ENCODE data around the gene SLC7A8.
A peak's percentile ranks its signal among the peaks of the same experiment; 100 is the strongest.
"Not testable (repeated sequence)": the region's sequence is repeated elsewhere in the genome, so short reads cannot be mapped to it uniquely, and the experiment has no call there.

Gene SLC7A8

DNA sequence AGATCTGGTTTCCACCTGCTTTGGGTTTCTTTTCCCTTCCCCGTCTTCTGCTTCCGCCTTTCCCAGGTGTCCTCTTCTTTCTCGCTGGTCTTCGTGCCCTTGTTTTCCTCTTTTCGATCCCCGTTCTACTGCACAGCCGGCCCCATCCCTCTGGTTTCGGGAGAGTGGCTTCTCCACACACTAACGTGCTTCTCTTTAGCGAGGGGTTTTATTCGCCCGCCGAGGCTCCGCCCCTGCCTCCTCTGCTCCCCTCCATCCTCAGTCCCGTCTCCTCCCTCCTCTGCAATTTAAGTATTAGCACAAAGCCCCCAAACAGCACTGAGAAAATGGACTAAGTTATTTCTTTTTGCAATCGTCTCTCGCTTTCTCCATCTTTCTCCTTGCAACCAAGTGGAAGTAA lies at the start of gene SLC7A8:
Gene SLC7A8, minus strand, starts transcription at position 182 of the 400 bp plus-strand sequence. CDS start 746 bp downstream, outside the sequence.
- peak; percentile 13 to 18 for DNase-seq

DNA sequence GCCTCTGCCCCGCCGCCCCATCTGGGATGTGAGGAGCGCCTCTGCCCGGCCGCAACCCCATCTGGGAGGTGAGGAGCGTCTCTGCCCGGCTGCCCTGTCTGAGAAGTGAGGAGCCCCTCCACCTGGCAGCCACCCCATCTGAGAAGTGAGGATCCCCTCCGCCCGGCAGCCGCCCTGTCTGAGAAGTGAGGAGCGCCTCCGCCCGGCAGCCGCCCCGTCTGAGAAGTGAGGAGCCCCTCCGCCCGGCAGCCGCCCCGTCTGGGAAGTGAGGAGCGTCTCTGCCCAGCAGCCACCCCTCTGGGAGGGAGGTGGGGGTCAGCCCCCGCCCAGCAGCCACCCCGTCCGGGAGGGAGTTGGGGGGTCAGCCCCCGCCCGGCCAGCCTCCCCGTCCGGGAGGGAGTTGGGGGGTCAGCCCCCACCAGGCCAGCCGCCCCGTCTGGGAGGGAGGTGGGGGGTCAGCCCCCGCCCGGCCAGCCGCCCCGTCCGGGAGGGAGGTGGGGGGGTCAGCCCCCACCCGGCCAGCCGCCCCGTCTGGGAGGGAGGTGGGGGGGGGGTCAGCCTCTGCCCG lies 48.9 kb upstream of the SLC7A8 start:
- DNase-seq = not testable (repeated sequence)

DNA sequence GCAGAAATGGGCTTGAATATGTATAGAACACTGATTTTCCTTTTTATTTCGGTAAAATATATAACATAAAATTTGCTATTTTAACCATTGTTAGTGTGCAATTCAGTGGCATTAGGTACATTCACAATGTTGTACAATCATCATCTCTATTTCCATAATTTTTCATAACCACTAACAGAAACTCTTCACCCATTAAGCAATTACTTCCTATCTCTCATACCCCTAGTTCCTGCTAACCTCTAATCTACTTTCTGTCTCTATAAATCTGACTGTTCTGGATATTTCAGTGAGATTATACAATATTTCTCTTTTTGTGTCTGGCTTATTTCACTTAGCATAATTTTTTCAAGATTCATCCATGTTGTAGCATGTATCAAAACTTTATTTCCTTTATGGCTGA lies 45.4 kb upstream of the SLC7A8 start:
- no peak for DNase-seq

DNA sequence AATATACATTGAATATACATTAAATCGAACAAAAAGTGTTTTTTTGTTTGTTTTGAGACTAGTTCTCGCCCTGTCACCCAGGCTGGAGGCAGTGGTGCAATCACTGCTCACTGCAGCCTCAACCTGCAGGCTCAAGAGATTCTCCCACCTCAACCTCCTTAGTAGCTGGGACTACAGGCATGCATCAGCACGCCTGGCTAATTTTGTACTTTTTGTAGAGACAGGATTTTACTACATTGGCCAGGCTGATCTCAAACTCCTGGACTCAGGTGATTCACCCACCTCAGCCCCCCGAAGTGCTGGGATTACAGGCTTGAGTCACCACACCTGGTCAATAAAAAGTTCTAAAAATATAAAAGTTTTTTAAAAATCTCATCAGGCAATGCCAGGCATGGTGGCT lies 44.1 kb upstream of the SLC7A8 start:
- DNase-seq = no peak

DNA sequence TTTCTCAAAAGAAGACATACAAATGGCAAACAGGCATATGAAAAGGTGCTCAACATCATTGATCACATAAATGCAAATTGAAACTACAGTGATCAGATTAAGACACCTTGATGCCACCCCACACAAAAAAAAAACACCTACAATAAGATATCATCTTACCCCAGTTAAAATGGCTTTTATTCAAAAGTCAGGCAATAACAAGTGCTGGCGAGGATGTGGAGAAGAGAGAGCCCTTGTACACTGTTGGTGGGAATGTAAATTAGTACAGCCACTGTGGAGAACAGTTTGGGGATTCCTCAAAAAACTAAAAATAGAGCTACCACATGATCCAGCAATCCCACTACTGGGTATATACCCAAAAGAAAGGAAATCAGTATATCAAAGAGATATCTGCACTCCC lies 41.5 kb upstream of the SLC7A8 start:
- DNase-seq = not testable (repeated sequence)

DNA sequence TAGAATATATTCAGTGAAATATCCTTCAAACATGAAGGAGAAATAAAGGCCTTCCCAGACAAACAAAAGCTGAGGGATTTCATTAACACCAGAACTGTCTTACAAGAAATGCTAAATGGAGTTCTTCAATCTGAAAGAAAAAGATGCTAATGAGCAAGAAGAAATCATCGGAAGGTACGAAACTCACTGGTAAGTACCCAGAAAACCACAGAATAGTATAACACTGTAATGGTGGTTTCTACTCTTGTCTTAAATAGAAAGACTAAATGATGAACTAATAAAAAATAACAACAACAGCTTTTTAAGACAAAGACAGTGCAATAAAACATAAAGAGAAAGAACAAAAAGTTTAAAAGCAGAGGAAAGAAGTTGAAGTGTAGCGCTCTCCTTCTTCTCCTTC lies 35.6 kb upstream of the SLC7A8 start:
- DNase-seq = no peak

DNA sequence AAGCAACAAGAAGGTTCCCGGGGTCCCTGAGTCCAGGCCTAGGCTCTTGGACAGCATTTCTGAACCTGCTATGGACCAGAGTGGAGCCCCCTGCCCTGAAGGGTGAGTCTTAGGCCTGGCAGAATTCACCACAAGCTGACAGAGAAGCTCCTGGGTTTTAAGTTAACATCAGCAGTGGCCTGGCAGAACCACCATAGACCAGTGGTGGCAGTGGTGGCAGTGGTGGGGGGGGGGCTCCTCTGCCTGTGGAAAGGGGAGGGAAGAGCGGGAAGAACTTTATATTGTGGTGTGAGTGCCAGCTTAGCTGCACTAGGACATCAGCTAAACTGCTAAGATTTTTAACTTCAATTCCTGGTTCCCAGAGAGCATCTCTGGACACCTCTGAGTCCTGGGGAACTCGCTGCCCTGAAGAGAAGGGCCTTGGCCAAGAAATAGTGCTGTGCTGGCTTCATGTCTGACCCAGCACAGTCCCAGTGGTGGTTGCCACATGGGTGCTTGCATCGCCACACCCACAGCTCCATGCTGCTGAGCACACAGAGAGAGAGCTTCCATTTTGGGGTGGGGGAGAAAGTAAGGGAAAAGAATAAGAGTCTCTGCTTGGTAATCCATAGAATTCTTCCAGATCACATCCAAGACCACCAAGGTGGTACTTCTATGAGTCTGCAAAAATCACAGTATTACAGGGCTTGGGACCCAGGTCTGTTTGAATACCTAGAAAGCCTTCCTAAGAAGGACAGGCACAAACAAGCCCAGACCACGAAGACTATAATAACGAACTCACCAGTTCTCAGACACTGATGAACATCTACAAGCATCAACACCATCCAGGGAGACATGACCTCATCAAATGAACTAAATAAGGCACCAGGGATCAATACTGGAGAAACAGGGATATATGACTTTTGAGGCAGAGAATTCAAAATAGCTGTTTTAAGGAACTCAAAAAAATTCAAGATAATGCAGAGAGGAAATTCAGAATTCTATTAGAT lies 33.9 kb upstream of the SLC7A8 start:
- DNase-seq = no peak

DNA sequence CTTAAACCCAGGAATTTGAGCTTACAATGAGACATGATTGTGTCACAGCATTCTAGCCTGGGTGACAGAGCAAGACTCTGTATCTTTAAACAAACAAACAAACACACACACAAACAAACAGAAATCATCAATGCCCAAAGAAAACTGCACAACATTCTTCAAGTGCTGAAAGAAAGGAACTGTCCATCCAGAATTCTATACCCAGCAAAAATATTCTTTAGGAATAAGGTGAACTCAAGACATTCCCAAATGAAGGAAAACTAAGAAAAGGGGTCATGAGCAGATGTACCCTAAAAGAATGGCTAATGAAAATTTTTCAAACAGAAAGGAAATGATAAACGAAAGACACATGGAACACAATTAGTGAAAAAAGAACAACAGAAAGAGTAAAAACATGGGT lies 32.0 kb upstream of the SLC7A8 start:
- DNase-seq = no peak

DNA sequence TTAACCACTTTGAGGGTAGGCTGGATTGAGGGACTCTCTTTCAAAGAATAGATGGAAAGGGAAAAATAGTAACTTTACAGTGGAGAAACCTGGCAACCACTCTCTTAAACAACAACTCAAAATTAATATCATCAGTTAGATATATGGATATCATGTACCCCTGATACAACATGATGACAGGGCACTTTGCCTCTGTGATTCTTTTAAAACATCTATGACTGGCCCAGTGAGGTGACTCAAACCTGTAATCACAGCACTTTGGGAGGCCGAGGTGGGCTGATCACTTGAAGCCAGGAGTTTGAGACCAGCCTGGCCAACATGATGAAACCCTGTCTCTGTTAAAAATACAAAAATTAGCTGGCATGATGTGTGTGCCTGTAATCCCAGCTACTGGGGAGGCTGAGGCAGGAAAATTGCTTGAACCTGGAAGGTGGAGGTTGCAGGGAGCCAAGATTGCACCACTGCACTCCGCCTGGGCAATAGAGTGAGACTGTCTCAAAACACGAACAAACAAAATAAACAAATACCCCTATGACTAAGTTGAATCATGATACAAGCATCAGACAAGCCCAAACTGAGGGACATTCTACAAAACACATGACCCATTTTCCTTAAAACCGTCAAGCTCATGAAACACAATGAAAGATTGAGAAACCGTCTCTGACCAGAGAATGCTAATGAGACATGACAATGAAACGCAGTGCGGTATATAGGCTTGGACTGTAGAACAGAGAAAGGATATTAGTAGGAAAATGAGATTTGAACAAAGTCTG lies 26.4 kb upstream of the SLC7A8 start:
- DNase-seq = no peak

DNA sequence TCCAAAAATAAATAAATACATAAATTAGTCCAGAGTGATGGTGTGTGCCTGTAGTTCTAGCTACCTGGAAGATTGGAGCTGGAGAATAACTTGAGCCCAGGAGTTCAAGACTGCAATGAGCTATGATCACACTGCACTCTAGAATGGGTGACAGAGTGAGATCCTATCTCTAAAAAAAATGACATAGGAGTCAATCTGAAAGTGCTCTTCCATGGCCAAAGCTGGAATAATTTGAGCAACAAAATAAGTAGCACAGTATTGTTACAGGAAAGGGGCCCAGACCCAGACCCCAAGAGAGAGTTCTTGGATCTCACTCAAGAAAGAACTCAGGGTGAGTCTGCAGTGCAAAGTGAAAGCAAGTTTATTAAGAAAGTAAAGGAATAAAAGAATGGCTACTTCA lies 24.9 kb upstream of the SLC7A8 start:
- DNase-seq = no peak

DNA sequence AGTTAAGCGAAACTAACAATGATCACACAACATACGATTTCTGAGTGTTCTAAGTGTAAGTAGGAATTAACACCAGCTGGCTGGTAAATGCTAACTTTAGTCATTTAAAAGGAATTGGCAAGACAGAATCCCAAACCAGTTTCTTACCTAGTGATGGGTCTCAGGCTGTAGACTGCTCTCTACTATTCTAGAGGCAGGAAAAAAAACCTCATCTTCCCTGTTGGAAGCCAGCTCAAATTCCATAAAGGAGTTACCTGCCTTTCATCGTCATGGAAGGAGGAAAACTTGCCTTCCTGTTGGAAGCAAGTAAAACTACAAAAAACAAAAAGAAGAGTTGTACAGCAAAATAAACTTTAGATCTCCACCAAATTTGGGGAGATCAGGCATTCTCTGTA lies 23.7 kb upstream of the SLC7A8 start:
- DNase-seq = no peak

DNA sequence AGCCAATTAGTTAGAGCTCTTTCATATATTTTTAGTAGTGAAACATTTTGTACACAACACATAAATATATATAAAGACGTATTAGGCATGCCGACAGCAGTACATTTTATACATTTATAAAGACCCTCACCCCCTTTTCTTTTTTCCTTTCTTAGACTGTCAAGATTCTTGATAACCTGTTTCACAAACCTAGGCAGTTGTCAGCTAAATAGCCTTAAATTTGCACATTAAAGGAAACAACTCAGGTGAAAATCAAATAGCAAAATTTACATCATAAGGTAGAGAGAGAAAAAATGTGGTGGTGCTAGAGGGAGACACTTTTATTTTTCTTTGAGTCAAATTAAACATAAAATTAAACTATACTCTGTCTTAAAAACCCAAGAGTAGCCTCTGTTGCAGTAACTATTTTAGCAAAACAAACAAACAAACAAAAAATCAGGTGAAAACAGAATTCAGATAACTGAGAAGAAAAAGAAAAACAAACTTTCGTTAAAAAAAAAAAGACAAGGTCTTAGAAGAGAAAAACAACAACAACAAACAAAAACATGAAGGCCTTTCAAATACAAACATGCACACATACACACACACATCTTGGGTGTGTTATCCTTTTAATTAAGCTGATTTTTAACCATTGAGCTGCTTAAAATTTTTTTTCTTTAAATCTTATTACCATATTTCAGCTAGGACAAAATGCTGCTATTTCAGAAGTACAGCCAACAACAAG lies 23.1 kb upstream of the SLC7A8 start:
- DNase-seq = no peak

DNA sequence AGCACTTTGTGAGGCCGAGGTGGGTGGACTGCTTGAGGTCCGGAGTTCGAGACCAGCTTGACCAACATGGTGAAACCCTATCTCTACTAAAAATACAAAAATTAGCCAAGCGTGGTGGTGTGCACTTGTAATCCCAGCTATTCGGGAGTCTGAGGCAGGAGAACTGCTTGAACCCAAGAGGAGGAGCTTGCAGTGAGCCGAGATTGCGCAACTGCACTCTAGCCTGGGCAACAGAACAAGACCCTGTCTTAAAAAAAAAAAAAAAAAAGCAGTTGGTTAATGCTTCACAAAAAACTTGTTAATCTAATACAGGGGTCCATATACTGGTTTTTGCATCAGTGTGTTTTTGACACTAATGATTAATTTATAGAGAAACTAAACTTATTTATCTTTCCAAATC lies 18.5 kb upstream of the SLC7A8 start:
- DNase-seq = no peak

DNA sequence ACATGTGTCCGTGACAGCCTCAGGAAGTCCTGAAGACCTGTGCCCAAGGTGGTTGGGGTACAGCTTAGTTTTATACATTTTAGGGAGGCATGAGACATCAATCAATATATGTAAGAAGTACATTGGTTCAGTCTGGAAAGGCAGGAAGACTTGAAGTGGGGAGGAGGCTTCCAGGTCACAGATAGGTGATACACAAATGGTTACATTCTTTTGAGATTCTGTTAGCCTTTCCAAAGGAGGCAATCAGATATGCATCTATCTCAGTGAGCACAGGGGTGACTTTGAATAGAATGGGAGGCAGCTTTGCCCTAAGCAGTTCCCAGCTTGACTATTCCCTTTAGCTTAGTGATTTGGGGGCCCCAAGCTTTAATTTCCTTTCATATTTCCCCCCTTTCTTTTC lies 15.7 kb upstream of the SLC7A8 start:
- not testable (repeated sequence) for DNase-seq

DNA sequence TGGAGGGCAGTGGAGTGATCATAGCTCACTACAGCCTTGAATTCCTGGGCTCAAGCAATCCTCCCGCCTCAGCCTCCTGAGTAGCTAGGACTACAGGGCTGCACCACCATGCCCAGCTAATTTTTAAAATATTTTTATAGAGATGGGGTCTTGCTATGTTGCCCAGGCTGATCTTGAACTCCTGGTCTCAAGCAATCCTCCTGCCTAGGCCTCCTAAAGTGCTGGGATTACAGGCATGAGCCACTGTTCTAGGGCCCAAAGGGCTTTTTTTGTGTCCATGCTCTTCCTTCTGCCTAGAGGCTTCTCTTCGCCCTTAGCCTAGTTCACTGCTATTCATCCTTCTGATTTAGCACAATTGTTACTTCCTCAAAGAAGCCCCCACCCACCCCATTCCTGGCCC lies 13.0 kb upstream of the SLC7A8 start:
- DNase-seq = not testable (repeated sequence)

DNA sequence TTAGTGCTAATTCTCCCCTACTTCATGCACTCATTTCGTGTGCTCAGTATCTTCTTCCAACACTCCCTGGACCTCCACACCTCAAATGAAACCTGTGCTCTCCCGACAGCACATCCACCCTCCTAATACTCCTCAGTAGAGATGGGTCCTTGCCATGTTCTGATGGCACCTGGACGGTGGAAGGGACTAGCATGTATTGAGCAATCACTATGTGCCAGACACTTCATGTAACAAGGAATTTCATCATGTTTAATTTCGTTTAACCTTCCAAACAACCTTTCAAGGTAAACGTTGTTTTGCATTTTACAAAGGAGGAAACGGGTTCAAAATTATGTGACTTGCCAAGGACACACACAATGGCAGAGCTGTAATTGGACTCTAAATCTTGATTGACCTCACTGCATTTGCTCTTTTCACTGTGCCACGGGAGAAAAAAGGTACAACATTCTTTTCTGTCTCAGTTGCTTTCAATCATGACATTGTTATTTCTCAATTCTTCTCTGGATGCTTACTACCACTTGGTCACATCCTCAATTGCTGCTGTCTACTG lies 12.2 kb upstream of the SLC7A8 start:
- DNase-seq = no peak

DNA sequence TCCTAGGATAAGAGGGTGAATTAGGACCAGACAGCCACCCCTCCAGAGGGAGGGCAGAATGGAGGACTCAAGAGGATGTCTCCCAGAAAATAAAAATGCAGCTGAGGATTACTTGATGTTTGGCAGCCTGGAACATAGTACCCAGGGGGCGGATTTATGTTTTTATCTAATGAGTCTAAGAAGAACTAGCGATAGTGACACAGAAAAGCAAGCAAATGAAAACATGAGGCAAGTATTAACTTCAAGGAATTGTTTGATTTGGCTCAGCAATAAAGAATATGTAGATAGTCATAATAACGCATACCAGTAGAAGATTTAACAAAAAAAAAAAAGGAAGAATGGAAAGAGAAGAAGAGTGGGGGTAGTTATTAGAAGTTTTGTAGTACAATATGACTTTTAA lies 10.0 kb upstream of the SLC7A8 start:
- DNase-seq = no peak

DNA sequence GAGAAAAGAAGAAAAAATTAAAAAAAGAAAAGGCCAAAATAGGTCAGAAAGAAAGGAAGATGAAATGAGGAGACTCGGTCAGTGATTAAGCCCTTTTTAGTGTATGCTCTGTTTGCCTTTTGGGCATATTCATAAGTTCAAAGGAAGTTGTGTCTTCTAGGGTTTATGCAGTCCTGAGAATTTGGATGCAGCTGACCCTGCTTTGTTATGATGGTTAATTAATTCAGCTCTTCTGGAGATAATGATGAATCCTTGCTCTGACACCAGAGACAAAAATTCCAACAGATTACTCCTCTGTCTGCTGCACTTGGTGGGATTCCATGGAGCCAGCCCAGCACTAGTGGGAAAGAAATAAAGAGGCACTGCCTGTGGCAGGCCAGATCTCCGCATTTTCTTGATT lies 4.5 kb upstream of the SLC7A8 start:
- no peak for DNase-seq

DNA sequence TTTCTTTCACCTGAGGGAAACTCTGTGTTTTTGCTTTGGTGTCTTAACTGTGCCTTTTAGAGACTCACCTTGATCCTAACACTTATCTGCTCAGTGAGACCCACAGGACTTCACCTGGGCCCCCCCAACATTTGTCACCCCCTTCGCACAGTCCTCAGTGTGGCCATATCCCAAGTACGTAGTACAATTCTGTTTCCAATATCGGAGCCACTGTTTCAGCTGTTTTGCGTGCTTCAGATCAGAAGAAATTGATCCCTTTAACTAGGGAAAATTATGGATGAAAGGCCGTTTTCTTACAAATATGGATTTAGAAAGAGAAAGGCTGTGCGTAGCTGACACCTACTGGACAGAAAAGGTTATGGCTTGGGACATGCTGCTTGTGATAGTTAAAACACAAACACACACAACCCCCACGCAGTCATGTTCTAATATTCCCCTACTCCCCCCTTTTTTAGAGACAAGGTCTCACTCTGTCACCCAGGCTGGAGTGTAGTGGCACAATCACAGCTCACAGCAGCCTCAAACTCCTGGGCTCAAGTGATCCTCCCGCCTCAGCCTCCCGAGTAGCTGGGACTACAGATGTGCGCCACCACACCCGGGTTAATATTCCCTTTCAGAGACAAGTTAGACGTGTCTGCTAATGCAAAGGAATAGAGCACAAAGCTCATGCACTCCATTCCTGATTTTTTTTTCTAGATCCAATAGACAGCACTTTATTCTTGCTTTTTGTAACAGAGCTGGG lies 3.6 kb upstream of the SLC7A8 start:
- peak in 1 of 2 donors; percentile 27 for DNase-seq

DNA sequence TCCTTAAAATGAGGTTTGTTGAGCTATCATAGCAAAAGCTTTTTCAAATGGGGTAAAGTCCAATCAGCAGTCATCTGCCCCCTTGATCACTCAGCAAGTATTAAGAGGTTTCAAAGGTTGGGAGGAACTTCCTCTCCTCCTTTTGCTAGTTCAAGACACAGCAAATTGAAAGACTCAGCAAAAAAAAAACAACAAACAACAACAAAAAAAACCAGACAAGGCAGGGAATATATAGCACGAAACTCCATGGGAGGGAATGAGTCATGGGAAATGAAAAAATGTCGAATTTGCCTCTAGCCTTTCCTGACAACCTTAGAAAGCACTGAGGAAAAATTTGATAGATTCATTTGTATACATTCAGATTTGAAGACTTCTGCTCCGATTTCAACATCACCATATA lies 1.6 kb upstream of the SLC7A8 start:
- DNase-seq = no peak

DNA sequence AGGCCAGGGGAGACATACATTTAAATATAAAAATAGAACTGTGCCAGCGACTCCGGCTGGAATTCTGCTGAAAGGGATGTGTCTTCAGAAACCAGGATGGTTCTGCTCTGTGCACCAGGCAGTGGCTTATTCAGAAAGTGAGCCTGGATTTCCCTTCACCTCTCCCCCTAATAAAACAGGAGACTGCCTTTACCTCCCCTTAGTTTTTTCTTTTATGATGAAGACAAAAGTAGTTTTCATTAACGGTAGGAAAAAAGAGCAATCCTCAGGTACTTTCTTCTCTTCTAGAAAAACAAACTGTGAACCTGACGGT lies 346 bp downstream of the SLC7A8 start:
- DNase-seq = no peak

All from activated CD4-positive, alpha-beta T cell treated with anti-CD3 and anti-CD28 coated beads for 4 hours (primary cell).